ENCODE data around the gene SORL1-AS1.
A peak's percentile ranks its signal among the peaks of the same experiment; 100 is the strongest.

Gene SORL1-AS1

GRCh38 chr11:121459413-121460017 is 6.7 kb upstream of the SORL1-AS1 start:
- TF ChIP-seq EP300 (IDR thresholded peaks at IDR 0.05), result no peak
- TF ChIP-seq CTCF (IDR thresholded peaks at IDR 0.05), result no peak
- TF ChIP-seq POLR2A (IDR thresholded peaks at IDR 0.05), result no peak
- Histone ChIP-seq H3K36me3 (no peaks in the 10 kb centered on the region), H3K27me3 (no peaks in the 10 kb centered on the region), H3K4me3 (no peak overlapping the region), H3K4me1 (peaks cover 6 to 36% (median 17%) of the 10 kb centered on the region in 4 donors), H3K9me3 (no peaks in the 10 kb centered on the region), H3K27ac (peak overlapping the region in 1 of 5 donors; percentile 2)
- WGBS, 5 donors, result 39 to 65% (median 44%) methylated on average over 5 to 7 of the region's 7 CpGs
- peak in 1 of 2 donors; percentile 65 for DNase-seq
- intact Hi-C loops (cut with DNase I; ENCODE audit: low total_unique reads), result no loop called here

GRCh38 chr11:121458551-121458950 is 5.8 kb upstream of the SORL1-AS1 start:
- TF ChIP-seq POLR2AphosphoS5 (IDR thresholded peaks at IDR 0.05) (no peak), POLR2A (IDR thresholded peaks at IDR 0.05) (no peak), EP300 (IDR thresholded peaks at IDR 0.05) (no peak), CTCF (IDR thresholded peaks at IDR 0.05) (no peak)
- no peaks in the 10 kb centered on the region for H3K9me3 ChIP-seq
- 95 to 97% (median 95%) methylated on average over 9 of the region's 9 CpGs for WGBS, 5 donors
- H3K27me3 ChIP-seq, result no peaks in the 10 kb centered on the region
- H3K27ac ChIP-seq, result no peak overlapping the region
- H3K4me3 ChIP-seq, result no peak overlapping the region
- H3K4me1 ChIP-seq, result peaks cover 3 to 36% (median 14%) of the 10 kb centered on the region in 4 donors
- no peak for DNase-seq
- intact Hi-C loops (cut with DNase I; ENCODE audit: low total_unique reads), result no loop called here
- no peaks in the 10 kb centered on the region for H3K36me3 ChIP-seq

- intact Hi-C loops (cut with DNase I; ENCODE audit: low total_unique reads), result no loop called here
These were observed 4.2 kb upstream of the SORL1-AS1 start for GRCh38 chr11:121456816-121457431.

GRCh38 chr11:121456151-121456550 is 3.4 kb upstream of the SORL1-AS1 start:
- 93 to 98% (median 94%) methylated on average over 2 of the region's 2 CpGs for WGBS, 5 donors
- peak overlapping the region in 1 of 5 donors; percentile 24 for H3K27ac ChIP-seq
- no peaks in the 10 kb centered on the region for H3K36me3 ChIP-seq
- no peak for DNase-seq
- no peak overlapping the region for H3K4me3 ChIP-seq
- H3K9me3 ChIP-seq, result no peaks in the 10 kb centered on the region
- peaks cover 3 to 49% (median 32%) of the 10 kb centered on the region in 4 donors for H3K4me1 ChIP-seq
- TF ChIP-seq EP300 (IDR thresholded peaks at IDR 0.05), result no peak
- TF ChIP-seq POLR2A (IDR thresholded peaks at IDR 0.05), result no peak
- no peak for TF ChIP-seq POLR2AphosphoS5 (IDR thresholded peaks at IDR 0.05)
- TF ChIP-seq CTCF (IDR thresholded peaks at IDR 0.05), result no peak
- peaks cover 0 to 10% (median 3%) of the 10 kb centered on the region in 3 donors for H3K27me3 ChIP-seq
- intact Hi-C loops (cut with DNase I; ENCODE audit: low total_unique reads), result no loop called here

More at GRCh38 chr11:121456816-121457431, 4.2 kb upstream of the SORL1-AS1 start:
- Histone ChIP-seq H3K4me3 (no peak overlapping the region), H3K27me3 (peaks cover 0 to 6% (median 3%) of the 10 kb centered on the region in 3 donors), H3K4me1 (peaks cover 3 to 42% (median 25%) of the 10 kb centered on the region in 4 donors), H3K9me3 (no peaks in the 10 kb centered on the region), H3K27ac (peak overlapping the region in 1 of 5 donors; percentile 24), H3K36me3 (no peaks in the 10 kb centered on the region)
- TF ChIP-seq POLR2AphosphoS5 (IDR thresholded peaks at IDR 0.05), result no peak
- TF ChIP-seq EP300 (IDR thresholded peaks at IDR 0.05), result no peak
- TF ChIP-seq CTCF (IDR thresholded peaks at IDR 0.05), result no peak
- no peak for TF ChIP-seq POLR2A (IDR thresholded peaks at IDR 0.05)
- no peak for DNase-seq
- 63 to 80% (median 76%) methylated on average over 11 of the region's 11 CpGs for WGBS, 5 donors
